Activated CD4-positive, alpha-beta T cell treated with anti-CD3 and anti-CD28 coated beads for 24 hours (primary cell): Measurements from ENCODE around the gene GMCL2.
A peak's percentile ranks its signal among the peaks of the same experiment; 100 is the strongest.
"Not testable (repeated sequence)": the region's sequence is repeated elsewhere in the genome, so short reads cannot be mapped to it uniquely, and the experiment has no call there.

Experiments used
- DNase-seq, 2 donors: peaks; one replicate each; pipeline ENCODE4 v3.0.0-alpha.2; 2020; ENCODE audit warnings: low read depth in 2 of 2

The GMCL2 gene, protein sequence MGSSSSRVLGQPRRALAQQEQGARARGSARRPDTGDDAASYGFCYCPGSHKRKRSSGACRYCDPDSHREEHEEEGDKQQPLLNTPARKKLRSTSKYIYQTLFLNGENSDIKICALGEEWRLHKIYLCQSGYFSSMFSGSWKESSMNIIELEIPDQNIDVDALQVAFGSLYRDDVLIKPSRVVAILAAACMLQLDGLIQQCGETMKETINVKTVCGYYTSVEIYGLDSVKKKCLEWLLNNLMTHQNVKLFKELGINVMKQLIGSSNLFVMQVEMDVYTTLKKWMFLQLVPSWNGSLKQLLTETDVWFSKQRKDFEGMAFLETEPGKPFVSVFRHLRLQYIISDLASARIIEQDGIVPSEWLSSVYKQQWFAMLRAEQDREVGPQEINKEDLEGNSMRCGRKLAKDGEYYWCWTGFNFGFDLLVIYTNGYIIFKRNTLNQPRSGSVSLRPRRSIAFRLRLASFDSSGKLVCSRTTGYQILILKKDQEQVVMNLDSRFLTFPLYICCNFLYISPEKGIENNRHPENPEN

DNA sequence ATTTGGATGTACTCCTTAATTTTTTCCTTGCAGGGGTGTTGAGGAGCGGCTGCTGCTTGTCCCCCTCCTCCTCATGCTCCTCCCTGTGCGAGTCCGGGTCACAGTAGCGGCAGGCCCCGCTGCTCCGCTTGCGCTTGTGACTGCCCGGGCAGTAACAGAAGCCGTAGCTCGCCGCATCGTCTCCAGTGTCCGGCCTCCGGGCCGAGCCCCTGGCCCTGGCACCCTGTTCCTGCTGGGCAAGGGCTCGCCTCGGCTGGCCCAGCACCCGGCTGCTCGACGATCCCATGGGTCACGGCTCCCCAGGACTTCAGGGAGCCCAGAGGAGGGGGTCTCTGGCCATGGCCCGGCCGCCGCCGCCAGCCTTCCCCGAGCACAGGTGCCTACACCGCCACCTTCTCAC is at the start of gene GMCL2:
Gene GMCL2, minus strand, starts transcription at position 358 of the 400 bp plus-strand sequence. Its CDS starts 72 bp downstream, at position 286.
- no peak for DNase-seq

DNA sequence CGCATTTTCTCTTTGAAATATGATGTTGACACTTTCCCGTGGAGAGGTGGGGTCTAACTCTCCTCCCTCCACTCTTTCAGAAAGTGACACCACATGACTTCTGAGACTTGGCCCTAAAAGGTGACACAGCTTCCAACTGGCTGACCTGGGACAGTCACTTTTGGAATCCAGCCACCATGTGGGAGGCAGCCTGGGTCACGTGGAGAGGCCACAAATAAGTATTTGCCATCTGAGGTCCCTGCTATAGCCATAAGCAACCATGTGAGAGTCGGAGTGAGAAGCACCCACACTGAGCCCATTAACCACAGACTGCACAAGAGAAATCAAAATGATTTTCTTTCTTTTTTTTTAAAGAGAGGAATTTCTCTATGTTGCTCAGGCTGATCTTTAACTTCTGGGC is 49.5 kb upstream of the GMCL2 start:
- no peak for DNase-seq

DNA sequence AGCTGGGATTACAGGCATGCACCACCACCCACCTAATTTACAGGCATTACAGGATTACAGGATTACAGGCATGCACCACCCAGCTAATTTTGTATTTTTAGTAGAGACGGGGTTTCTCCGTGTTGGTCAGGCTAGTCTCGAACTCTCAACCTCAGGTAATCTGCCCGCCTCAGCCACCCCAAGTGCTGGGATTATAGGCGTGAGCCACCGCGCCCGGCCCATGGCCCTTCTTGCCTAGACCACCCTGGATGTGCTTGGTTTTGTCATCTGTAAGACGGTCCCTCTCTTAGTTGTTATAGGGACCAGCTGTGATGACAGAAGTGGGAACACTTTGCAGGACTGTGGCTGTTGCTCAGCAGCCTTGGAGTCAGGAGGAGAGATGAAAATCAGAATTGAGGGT is 49.0 kb upstream of the GMCL2 start:
- no peak for DNase-seq

DNA sequence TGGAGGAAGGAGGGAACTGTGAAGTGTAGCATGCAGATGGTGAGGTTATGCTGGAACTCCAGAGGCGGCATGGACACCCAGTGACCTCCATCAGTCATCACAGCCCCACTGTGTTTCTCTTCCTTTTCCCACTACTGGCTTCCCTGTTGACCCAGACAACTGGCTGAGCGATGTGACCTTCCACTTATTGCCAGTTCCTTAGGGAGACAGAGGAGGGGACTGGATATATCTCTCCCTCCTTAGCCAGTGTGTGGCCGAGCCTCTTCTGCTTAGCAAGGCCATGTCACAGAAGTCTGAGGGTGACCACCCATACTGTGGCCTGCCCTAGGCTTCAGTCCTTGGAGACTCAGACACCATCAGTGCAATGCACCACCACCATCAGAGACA is 48.4 kb upstream of the GMCL2 start:
- DNase-seq, result no peak

DNA sequence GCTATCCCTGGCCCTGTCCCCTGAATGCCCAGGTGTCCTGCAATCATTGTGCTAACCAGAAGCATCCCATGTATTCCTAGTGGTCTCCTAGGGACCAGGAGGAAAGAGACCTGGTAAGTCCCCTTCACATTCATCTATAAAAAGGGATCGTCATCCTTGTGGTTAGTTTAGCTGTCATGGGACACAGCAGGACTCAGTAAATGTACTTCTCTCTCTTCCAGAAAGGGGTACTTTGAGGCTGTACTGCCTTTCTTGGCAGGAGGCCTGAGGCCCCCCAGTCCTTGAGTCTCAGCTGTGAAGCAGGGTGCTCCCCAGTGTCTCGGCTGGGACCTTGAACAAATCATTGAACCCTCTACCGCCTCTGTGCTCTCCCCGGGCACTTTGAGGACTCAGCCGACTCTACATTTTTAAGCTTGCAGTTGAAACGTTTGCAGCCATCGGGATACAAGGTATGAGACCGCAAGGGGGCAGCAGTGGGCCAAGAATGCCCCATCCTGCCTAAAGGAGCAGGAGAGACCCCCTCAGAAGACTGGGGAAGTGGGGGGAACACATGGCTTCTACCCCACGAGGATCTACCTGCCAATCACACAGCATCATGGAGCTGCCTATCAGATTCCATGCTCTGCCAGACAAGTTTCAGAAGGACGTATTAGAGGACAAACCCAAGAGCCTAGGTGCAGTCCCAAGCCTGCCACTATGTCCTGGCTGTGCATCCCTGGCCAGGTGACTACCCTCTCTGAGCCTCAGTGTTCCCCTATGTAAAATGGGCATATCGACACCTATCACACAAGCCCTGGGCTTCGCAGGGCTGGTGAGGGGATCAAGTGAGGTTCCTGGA is 47.8 kb upstream of the GMCL2 start:
- DNase-seq, result peak; percentile 61 to 73

DNA sequence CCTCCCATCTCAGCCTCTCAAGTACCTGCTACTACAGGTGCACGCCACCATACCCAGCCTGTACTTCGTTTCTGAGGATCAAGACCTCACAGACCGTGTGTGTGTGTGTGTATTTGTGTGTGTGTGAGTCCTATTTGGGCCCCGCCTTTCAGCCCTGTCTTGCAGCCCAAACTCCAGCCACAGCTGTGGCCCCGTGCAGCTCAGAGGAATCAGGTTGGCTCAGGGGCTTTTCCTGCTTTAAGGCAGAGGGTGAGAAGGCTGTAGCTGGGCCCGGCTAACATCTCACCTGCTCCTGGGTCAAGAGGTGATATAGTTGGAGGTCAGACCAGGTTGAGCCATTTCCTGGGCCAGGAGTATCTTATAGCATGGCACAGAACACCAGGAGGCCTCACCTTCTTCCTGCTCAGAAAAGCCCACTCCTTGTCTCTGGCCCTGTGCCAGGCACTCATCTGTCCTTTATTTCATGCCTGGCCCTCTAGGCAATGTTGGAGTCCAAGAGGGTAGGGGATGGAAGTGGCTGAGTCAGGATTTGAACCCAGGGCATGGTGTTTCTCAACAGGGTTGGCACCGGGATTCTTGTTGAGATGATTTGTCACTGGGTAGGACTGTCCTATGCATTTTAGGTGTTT is 47.1 kb upstream of the GMCL2 start:
- no peak for DNase-seq

DNA sequence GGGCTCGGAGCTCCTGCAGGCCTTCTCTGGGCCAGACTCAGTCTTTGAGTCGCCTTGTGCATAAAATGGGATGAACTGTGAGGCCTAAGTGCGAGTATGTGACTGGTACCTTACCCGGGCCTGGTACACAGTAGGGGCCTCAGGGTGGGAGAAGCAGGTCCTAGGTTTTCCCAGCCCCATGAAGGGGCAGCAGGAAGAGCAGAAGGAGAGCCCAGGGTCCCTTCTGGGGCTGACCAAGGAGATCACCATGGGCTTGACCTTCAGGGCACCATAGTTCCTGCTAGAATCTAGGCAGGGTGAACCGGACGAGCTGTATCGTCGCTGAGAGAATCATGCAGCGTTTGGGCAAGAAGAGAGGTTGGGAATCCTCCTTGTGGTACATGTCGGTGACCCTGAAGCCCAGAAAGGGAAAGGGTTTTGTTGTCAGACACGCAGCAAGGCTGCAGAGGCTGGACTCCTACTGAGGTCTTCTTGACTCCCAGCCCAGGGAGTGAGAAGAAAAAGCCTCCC is 45.8 kb upstream of the GMCL2 start:
- no peak for DNase-seq

DNA sequence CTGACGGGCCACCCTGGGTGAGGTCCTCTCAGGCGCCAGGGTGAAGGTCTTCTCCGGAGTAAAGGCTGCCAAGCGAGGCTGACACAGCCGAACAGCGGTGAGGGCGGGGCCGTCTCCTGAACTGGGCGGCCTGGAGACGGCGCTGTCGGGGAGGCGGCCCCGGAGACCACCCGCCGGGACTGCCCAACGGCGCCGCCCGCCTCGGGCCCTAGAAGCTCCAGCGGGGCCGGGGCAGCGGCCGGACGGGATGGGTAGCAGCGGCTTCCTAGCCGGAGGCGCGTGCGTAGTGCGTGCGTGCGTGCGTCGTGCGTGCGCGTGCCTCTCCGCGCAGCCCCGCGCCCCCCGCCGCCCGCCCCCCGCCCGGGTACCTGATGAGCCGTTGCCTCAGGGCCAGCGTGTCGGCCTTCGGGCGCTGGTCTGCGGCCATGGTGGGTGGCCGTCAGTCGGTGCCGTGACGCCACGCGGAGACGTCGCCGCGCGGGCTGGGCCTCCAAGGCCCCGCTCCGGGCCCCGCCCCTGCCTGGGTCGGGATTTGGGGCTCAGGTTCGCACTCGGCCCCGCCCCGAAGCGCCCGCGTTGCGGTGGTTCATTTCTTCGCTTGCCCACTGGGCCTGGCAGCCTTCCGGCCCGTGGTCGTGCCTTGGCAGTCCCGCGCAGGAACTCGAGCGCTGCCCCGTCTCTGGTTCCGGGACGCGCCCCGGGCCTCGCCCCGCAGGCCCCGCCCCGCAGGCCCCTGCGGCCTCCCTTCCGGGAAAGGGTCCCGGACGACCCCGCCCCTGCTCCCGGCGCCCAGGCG is 45.2 kb upstream of the GMCL2 start, which contains the start of gene PHYKPL:
Gene PHYKPL, minus strand, starts transcription at position 679 of the 796 bp plus-strand sequence. Its CDS starts 252 bp downstream, at position 427.
- peak; percentile 41 to 56 for DNase-seq

DNA sequence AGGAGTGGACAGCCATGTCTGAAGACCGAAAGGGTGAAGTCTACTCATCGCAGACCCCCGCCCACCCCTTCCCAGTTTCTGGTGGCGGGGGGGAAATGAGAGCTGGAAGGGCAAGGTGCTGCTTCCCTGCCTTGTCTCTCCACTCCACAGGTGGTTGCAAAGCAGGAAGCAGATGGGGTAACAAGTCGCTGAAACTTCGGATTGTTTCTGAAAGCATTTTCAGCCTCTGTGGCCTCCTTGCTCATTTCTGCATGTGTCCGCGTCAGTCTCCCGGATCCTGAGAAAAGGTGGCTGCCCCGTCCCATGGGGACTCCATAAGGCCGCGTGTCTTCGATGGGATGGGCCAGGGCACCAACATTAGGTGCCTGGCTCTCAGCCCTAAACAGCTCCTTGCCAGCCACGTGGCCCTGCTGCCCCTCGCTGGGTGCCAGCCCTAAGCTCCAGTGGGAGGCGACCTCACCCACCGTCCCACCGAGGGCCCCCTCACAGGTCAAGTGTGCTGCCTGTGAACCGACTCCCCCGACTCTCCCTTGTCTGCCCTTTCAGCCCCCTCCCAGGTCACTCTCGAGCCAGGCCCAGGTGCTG is 44.5 kb upstream of the GMCL2 start:
- DNase-seq, result no peak

DNA sequence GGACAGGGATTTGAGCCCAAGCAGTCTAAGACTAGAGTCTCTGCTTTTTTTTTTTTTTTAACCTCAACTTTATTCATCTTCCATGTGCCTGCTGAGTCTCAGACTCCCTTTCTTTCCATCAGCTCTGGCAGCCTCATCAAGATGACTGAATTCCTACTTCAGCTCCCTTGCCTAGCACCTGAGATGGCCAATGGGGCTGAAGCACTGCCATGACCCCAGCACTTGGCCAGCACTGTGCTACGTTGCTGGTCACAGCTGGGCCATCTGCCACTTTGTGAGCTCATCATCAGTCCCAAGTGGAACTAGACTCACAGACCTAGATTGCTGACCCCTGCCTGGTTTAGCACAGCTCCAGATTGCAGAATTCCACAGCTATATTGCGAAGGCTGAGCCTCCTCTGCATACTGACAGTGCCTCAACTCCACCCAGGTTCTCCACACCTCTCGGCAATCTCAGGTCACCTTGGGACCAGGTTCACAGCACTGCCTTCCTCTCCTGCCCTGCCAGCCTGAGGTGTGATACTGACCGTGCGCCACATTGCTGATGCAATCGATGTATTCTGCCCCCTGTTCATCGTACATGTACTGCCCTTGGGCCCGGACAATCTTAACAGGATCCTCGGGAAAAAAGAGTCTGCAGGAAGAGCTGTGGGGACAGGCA is 43.8 kb upstream of the GMCL2 start:
- no peak for DNase-seq

DNA sequence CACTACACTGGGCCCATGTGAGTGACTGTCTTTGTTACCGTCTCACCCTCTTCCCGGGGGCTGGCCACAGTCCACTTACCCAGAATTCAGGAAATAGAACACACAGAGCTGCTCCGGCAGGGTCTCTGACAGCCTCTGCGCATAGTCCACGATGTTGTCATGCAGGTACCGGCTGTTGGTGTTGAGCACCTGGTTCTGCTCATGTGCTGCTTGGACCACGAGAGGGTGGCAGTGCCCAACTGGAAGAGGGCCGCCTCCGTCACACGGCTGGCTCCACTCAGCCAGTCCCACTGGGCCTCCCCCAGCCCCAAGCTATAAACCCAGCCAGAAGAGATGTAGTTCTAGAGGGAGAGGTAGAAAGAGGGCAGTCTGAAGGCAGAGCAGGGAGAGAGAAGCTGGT is 42.7 kb upstream of the GMCL2 start:
- no peak for DNase-seq

DNA sequence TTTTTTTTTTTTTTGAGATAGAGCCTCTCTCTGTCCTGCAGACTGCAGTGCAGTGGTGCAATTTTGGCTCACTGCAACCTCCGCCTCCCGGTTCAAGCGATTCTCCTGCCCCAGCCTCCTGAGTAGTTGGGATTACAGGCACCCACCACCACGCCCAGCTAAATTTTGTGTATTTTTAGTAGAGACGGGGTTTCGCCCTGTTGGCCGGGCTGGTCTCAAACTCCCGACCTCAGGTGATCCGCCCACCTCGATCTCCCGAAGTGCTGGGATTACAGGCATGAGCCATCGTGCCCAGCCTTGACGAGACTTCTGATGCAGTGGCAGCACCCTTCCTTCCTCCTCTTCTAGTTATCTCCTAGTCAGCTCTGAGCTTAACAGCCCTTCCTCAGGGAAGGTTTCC is 41.9 kb upstream of the GMCL2 start:
- not testable (repeated sequence) for DNase-seq

DNA sequence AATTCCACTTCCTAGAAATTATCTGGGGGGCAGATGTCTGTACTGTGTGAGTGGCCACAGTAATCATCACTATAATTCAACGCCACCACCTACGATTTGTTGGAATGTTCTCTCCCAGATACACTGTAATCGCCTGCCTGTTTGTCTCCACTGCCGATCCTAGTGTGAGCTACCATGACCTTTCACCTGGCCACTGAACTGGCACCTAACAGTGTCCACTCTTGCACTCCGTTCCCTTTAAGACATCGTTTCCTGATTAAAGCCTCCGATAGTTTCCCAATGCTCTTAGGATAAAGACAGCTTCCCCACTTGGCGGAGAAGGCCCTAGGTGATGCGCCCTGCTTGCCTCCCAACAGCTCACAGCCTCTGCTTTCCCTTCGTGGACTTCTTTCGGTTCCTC is 41.4 kb upstream of the GMCL2 start:
- no peak for DNase-seq

DNA sequence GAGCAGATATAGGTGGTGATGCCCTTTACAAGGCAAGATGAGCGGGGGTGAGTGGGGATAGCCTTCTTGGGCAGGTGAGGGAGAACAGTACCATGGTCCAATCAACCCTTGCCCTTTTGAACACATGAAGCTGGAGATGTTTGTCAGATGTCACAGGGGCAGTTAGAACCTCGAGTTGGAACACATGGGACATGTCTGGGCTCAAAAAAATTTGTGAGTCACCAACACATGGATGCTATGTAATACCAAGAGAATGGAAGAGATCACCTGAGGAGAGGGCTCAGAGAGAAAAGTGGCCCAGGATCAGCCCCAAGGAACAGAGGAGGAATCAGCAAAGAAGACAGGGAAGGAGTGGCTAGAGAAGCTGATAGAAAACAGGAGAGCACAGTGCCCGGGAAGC is 40.8 kb upstream of the GMCL2 start:
- DNase-seq, result no peak

DNA sequence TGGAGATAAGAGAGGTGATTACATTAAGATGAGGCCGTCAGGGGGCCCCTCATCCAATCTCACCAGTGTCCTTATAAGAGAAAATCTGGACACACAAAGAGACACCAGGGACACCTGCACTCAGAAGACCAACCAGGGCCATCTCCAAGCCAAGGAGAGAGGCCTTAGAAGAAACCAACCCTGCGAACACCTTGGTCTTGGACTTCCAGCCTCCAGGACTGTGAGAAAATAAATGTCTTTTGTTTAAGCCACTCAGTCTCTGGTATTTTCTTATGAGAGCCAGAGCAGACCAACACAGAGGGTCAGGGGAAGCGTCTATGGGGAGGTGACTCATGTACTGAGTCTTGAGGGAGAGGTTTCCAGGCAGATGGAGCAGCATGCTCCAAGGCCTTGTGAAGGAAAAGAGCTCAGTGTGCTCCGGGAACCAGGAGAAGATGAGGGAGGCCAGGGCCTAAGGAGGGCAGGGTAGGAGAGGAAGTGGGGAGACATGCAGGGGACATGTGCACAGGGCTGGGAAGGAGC is 40.0 kb upstream of the GMCL2 start:
- DNase-seq, result no peak

DNA sequence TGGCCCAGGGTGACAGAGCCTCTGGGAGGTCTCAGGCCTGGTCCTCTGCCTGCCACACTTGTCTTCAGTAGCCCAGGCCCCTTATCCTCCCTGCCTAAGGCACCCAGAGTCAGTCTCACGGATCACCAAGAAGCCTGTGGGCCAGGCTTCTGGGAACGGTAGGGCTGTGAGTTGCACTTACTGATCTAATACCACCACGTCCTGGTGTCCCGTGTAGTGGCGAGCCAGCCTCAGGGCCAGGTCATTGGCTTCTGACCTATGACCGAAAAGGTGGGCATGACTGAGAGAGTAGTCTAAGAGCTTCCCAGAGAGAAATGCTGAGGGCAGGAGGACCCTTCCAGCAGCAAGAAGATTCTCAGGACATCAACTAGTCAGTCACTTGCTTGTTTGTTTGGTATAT is 38.0 kb upstream of the GMCL2 start:
- no peak for DNase-seq

DNA sequence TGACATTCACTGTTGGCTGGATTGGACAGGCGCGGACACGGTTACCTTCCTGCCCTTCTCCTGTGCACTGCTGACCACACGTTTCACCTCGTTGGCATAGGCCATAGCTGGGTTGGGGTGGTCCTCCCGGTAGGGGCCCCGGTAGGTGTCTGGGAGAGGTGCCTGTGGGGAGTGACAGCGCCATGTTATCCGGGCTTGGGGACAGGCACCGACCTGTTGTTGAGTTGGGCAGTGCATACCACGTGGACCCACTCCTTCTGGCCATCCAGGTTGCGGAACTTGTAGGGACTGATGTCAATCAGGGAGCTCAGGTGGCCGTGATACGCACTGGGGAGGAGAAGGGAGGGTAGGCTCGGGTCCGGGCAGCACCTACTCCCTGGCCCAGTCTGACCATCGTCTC is 37.2 kb upstream of the GMCL2 start:
- DNase-seq, result no peak

DNA sequence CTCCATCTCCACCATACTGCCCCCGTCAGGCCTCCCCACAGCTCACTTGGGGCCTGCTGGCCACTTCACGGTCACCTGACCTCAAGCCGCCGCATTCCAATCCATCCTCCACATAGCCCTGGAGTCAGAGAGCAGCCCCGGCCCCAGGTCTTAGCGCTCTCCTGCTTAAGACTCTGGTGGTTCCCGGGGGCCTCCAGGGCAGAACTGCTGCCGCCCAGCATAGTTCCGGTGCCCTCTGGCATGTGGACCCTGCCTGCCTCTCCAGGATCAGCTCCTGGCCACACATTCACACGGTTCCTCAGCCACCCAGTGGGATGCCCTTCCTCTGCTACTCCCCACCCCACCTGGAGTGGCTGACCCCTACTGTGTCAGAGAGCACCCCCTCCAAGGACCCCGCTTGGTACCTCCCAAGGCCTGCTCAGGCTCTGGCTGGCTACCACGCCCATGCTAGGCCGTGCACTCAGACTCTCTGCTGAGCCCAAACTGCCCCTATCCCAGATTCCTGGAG is 36.7 kb upstream of the GMCL2 start:
- DNase-seq, result no peak

DNA sequence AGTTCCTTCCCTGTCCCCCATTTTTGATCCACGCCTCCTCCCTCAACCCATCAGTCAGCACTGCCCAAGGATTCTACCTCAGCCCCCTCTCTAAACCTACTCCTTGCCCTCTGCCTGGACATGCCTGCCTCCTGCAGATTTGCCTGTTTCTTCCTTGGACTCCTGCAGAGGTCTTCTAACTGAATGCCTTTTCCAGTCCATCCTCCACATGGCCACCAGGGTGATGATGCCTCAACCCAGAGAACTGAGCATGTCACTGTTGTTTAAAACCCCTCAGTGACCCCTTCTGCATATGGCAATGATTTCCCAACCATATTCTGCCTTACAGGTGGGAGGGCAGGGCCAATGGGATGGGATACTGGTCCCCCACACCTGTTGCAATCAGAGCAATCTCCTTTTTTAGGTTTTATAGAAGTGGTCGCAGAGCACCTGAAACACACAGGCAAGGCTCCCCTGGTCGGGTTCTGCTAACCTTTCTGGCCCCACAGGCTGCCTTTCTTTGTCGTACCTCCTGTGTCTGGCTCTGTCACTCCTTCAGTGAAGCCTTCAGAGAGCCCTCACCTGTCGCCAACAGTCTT is 36.1 kb upstream of the GMCL2 start:
- no peak for DNase-seq
